GM21526 (cell line): Measurements from ENCODE around the gene MTG1.

Source experiments
- ATAC-seq: cut with Tn5 transposase; IDR thresholded peaks from one replicate; pipeline ENCODE4 v1.9.1; 2021; ENCODE audit warnings: moderate library complexity; ENCODE audit not compliant: unreplicated experiment, low FRiP score

MTG1 gene

GRCh38 chr10:133444342-133445267, 50.6 kb downstream of the MTG1 start:
- ATAC-seq: no peak

GRCh38 chr10:133445268-133445732, 51.3 kb downstream of the MTG1 start:
- no peak for ATAC-seq

GRCh38 chr10:133445751-133446708, 52.1 kb downstream of the MTG1 start:
- no peak for ATAC-seq

GRCh38 chr10:133446979-133447378, 53.0 kb downstream of the MTG1 start:
- no peak for ATAC-seq

- ATAC-seq: no peak
Measured at GRCh38 chr10:133448120-133448519, 54.2 kb downstream of the MTG1 start.

DNA sequence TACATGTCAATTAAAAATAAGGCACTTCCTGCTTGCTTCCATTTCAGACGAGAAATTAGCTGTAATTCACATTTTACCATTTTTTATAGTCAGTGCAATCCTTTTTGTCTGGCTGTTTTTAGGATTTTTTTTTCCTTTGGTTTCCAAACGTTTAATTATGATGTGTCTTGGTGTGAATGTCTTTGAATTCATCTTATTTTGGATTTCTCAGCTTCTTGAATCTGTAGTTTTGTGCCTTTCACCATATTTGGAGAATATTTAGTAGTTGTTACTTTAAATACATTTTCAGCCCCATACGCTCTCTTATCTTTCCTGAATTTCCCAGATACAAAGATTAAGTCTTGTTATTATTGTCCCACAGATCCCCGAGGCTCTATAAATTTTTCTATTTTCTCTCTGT, 57.4 kb downstream of the MTG1 start:
- no peak for ATAC-seq

DNA sequence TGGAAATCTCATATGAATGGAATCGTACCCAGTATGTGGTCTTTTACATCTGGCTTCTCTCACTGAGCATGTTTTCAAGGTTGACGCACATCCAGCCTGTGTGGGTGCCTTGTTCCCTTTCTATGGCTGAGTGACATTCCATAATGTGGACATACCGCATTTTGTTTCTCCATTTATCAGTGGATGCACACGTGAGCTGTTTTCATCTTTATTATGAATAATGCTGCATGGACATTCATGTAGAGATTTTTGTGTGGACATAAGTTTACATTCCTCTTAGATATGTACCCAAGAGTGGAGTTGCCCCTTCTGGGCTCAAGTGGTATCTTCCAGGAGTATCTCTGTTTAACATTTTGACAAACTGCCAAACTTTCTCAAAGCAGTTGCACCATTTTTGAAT, 58.5 kb downstream of the MTG1 start:
- no peak for ATAC-seq

GRCh38 chr10:133453516-133454203, 59.7 kb downstream of the MTG1 start, which contains the start of gene SCART1:
Gene SCART1 (plus strand): TSS chr10:133453945. CDS start chr10:133453998, 53 bp downstream.
- ATAC-seq: no peak

GRCh38 chr10:133454204-133454893, 60.4 kb downstream of the MTG1 start:
- ATAC-seq: no peak

DNA sequence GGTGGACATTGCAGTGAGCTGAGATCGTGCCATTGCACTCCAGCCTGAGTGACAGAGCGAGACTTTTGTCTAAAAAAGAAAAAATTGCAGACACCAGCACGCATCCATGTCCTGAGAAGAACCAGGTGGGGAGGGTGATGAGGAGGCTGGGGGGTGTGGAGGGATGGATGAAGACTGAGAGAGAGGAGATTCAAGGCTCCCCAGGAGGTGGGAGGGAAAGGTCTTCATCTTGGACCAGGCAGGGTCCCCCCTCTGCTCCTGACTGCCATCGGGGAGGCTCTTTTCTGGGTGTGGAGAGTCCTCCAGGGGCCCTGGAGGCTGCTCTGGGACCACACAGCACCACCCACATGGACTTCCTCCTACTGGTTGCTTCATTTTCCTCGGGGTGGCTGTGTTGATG, 61.2 kb downstream of the MTG1 start:
- ATAC-seq: no peak

DNA sequence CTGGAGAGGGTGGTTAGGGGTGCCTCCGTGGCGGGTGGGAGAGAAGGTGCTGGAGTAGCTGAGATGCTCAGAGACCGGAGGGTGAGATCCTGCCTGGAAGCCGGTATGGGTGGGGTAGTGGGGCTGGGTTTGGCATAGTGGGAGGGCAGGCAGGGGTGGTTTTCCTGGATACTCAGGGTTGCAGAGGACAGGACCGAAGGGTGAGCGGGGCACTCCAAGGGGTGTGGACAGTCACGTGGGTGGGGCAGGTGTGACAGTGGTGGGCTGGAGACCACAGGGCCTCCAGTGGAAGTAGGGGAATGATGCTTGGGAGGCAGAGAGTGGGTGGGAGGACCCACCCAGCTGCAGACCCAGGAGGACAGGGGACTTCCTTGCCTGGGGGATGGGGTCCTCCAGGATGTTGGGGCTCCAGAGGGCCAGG, 61.7 kb downstream of the MTG1 start:
- no peak for ATAC-seq

- no peak for ATAC-seq
Measured at GRCh38 chr10:133456041-133456951, 62.3 kb downstream of the MTG1 start.

DNA sequence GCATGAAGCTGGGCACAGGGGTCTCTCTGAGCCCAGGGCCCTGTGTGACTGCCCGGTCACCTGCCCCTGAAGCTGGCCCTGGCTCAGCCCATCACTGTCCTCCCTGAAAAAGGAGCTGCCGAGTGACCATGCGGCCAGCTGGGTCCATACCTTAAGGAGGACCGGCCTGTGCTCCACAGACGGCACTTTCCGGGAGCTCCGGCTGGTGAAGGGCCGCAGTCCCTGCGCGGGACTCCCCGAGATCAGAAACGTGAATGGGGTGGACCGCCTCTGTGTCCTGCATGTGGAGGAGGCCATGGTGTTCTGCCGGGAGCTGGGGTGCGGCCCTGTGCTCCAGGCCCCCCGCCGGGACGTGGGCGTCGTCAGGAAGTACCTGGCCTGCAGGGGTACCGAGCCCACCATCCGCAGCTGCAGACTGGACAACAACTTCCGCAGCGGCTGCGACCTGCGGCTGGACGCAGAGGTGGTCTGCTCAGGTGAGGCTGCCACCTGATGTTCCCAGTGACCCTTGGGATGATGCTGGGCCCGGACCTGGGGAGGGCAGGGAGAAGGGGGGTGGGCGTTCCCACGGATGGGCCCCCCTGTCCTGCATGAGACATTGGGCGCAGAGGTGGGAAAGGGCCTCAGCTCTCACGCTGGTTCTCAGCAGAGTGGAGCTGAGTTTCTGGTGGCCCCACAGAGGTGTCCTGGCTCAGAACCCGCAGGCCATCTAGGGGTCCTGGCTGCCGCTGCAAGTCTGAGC, 63.3 kb downstream of the MTG1 start:
- no peak for ATAC-seq

GRCh38 chr10:133458021-133458709, 64.2 kb downstream of the MTG1 start:
- no peak for ATAC-seq

DNA sequence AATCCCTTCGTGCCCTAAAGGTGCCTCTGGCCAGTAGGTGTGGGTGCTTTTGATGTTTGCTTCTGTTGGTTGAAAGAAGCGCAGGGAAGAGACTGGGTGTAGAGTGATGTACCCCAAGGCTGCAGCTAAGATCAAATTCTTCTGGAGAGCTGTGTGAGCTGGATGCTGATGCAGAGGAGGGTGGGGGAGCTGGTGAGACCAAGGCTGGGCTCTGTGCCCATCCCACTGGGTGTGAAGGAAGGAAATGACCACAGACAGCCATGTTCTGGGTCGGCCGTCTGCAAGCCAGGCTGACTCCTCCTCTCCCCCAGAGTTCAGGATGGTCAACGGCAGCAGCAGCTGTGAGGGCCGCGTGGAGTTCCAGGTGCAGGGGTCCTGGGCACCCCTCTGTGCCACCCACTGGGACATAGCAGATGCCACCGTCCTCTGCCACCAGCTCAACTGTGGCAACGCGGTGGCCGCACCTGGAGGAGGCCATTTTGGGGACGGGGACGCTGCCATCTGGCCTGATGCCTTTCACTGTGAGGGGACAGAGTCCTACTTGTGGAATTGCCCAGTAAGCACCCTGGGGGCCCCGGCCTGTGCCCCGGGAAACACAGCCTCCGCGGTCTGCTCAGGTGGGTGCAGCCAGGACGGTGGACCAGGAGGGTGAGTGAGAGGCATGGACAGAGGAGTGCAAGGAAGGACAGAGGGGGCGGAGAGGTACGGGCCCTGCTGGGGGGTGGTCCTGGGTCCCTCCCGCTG, 64.9 kb downstream of the MTG1 start:
- ATAC-seq: no peak

- no peak for ATAC-seq
Measured at GRCh38 chr10:133459454-133460207, 65.7 kb downstream of the MTG1 start.
